ENCODE measurements around the gene DHX58. TPM values are rescaled to one million over a fixed set of nuclear protein-coding genes. Genes with fewer than 3 reads are reported as not detected.

Gene DHX58
- total and polyA plus RNA-seq, 4 donors, result 4.0 to 21.9 (median 12.2) TPM

DNA sequence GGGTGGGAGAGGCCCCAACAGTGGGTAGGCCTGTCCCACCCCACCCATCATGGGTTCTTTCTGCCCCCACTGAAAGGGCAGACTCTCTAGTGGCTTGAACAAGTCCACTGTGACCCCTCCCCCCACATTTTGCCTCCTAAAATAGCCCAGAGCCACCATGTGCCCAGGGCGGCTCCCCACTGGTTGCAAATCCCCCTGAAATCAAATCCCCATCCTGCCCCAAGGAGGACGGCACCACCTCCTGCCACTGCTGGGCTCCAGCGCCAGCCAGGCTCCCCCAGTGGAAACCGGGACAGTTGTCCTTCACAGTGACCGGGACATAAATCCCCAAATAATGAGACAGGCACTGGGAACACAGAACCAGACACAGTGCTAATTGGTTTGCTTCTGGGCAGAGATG lies 34.8 kb downstream of the DHX58 start:
- no peaks in the 10 kb centered on the region for H3K36me3 ChIP-seq (ENCODE audit: control insufficient read depth in 4 of 4, insufficient read depth in 3 of 4, low read depth in 1 of 4, low read length in 3 of 4)
- DNase-seq (ENCODE audit: low spot score), result no peak
- no peaks in the 10 kb centered on the region for H3K4me1 ChIP-seq (ENCODE audit: control insufficient read depth in 4 of 4, insufficient read depth in 4 of 4, low read length in 3 of 4)
- TF ChIP-seq EGR1 (IDR thresholded peaks at IDR 0.05; ENCODE audit: low read depth in 2 of 2), result no peak
- no peak for TF ChIP-seq RAD21 (IDR thresholded peaks at IDR 0.05)
- no peak for TF ChIP-seq CTCF (IDR thresholded peaks at IDR 0.05; ENCODE audit: low read depth, low read length, missing input control)
- no peak for TF ChIP-seq RXRA (IDR thresholded peaks at IDR 0.05)
- TF ChIP-seq FOXA1 (IDR thresholded peaks at IDR 0.05), result no peak
- no peak for TF ChIP-seq SP1 (IDR thresholded peaks at IDR 0.05)
- TF ChIP-seq, protein P1, sequence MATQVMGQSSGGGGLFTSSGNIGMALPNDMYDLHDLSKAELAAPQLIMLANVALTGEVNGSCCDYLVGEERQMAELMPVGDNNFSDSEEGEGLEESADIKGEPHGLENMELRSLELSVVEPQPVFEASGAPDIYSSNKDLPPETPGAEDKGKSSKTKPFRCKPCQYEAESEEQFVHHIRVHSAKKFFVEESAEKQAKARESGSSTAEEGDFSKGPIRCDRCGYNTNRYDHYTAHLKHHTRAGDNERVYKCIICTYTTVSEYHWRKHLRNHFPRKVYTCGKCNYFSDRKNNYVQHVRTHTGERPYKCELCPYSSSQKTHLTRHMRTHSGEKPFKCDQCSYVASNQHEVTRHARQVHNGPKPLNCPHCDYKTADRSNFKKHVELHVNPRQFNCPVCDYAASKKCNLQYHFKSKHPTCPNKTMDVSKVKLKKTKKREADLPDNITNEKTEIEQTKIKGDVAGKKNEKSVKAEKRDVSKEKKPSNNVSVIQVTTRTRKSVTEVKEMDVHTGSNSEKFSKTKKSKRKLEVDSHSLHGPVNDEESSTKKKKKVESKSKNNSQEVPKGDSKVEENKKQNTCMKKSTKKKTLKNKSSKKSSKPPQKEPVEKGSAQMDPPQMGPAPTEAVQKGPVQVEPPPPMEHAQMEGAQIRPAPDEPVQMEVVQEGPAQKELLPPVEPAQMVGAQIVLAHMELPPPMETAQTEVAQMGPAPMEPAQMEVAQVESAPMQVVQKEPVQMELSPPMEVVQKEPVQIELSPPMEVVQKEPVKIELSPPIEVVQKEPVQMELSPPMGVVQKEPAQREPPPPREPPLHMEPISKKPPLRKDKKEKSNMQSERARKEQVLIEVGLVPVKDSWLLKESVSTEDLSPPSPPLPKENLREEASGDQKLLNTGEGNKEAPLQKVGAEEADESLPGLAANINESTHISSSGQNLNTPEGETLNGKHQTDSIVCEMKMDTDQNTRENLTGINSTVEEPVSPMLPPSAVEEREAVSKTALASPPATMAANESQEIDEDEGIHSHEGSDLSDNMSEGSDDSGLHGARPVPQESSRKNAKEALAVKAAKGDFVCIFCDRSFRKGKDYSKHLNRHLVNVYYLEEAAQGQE (IDR thresholded peaks at IDR 0.05), result no peak
- TF ChIP-seq HNF4A (conservative IDR thresholded peaks at IDR 0.05), result no peak
- TF ChIP-seq ZBTB33 (IDR thresholded peaks at IDR 0.05), result no peak
- TF ChIP-seq NR2F2 (IDR thresholded peaks at IDR 0.05), result no peak
- H3K27me3 ChIP-seq (ENCODE audit: control insufficient read depth in 4 of 4, insufficient read depth in 4 of 4, low read length in 3 of 4), result no peaks in the 10 kb centered on the region
- H3K27ac ChIP-seq (ENCODE audit: low read depth in 1 of 2, low read length in 2 of 2), result no peak overlapping the region
- no peaks in the 10 kb centered on the region for H3K9me3 ChIP-seq (ENCODE audit: control insufficient read depth in 4 of 4, low read length in 3 of 4)
- no peak overlapping the region for H3K9ac ChIP-seq (ENCODE audit: low read depth in 1 of 2, low read length in 2 of 2)
- no peak overlapping the region for H3K4me3 ChIP-seq (ENCODE audit: low read depth in 1 of 3, low read length in 3 of 3)
- WGBS, result 95% methylated on average over 5 of the region's 5 CpGs

GRCh38 chr17:42076797-42077559 lies 35.5 kb downstream of the DHX58 start:
- H3K27me3 ChIP-seq (ENCODE audit: control insufficient read depth in 4 of 4, insufficient read depth in 4 of 4, low read length in 3 of 4), result no peaks in the 10 kb centered on the region
- no peak overlapping the region for H3K9ac ChIP-seq (ENCODE audit: low read depth in 1 of 2, low read length in 2 of 2)
- H3K36me3 ChIP-seq (ENCODE audit: control insufficient read depth in 4 of 4, insufficient read depth in 3 of 4, low read depth in 1 of 4, low read length in 3 of 4), result no peaks in the 10 kb centered on the region
- 90% methylated on average over 4 of the region's 4 CpGs for WGBS
- peaks cover 0 to 5% (median 4%) of the 10 kb centered on the region in 4 donors for H3K4me1 ChIP-seq (ENCODE audit: control insufficient read depth in 4 of 4, insufficient read depth in 4 of 4, low read length in 3 of 4)
- TF ChIP-seq NR2F2 (IDR thresholded peaks at IDR 0.05), result no peak
- no peak for TF ChIP-seq CTCF (IDR thresholded peaks at IDR 0.05; ENCODE audit: low read depth, low read length, missing input control)
- no peak for TF ChIP-seq RAD21 (IDR thresholded peaks at IDR 0.05)
- no peak for TF ChIP-seq HNF4G (IDR thresholded peaks at IDR 0.05)
- no peak for TF ChIP-seq SP1 (IDR thresholded peaks at IDR 0.05)
- TF ChIP-seq ZBTB33 (IDR thresholded peaks at IDR 0.05), result no peak
- TF ChIP-seq MAX (IDR thresholded peaks at IDR 0.05), result no peak
- H3K27ac ChIP-seq (ENCODE audit: low read depth in 1 of 2, low read length in 2 of 2), result no peak overlapping the region
- DNase-seq (ENCODE audit: low spot score), result no peak
- no peak overlapping the region for H3K4me3 ChIP-seq (ENCODE audit: low read depth in 1 of 3, low read length in 3 of 3)
- no peaks in the 10 kb centered on the region for H3K9me3 ChIP-seq (ENCODE audit: control insufficient read depth in 4 of 4, low read length in 3 of 4)
